RPMI8226 (cell line): ENCODE data around the gene DOHH.
"Not testable (repeated sequence)": the region's sequence is repeated elsewhere in the genome, so short reads cannot be mapped to it uniquely, and the experiment has no call there.

Source experiments
- DNase-seq: peaks from one replicate; pipeline ENCODE4 v3.0.0-alpha.2; 2015

DOHH gene

DNA sequence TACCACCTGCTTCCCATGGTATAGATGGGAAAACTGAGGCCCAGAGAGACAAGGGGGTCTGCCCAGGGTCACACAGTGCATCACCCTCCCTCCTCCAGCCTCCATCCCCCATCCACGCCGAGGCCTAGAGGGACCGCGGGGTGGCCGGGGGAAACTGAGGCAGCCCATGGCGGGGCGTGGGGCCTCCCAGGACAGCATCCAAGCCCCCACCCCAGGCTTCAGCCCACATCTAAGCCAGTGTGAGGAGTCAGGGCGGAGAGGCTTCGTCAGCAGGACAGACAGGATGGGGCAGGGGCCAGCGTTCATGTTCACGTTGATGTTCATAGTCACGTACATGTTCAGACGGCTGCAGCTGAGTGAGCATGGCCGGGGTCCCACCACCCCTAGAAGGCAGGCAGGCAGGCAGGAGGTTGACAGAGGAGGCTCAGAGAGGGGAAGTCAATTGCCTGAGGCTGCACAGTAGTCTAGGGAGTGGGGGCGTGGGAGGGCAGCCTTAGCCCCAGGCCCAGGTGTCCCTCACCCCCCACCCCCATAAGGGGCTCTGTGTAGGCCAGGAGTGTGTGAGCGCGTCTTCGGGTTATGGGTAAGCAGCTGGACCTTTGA is 43.4 kb downstream of the DOHH start:
- no peak for DNase-seq

GRCh38 chr19:3455960-3456601 is 44.4 kb downstream of the DOHH start:
- no peak for DNase-seq

GRCh38 chr19:3455393-3455955 is 45.0 kb downstream of the DOHH start:
- no peak for DNase-seq

DNA sequence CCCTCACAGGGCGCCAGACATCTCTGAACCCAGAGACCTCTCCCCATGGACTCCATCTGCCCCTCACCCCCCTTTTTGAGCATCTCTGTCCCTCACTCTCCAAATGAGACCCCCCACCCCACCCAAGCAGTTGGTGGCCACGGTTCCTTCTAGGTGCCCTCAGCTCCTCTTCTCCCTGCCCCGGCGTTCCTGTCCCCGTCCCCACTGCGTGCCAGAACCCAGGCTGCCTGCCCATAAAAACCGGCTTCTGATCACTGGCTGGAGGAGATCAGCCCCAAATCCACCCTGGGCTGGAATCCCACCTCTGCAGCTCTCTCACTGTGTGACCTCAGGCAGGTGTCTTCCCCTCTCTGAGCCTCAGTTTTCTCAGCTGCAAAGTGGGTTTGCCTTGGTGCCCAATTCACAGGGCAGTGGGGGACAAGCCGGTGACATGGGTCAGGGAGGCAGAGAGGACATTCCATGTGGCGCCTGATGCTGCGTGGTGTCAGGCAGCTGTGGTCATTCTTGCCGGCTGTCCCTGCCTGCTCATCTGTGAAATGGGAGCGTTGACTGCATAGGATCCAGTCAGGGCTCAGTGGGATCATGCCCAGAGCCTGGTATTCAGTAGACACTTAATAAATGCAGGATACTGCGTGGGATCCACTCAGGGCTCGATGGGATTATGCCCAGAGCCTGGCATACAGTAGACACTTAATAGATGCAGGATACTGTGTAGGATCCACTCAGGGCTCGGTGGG is 45.6 kb downstream of the DOHH start:
- DNase-seq: no peak

DNA sequence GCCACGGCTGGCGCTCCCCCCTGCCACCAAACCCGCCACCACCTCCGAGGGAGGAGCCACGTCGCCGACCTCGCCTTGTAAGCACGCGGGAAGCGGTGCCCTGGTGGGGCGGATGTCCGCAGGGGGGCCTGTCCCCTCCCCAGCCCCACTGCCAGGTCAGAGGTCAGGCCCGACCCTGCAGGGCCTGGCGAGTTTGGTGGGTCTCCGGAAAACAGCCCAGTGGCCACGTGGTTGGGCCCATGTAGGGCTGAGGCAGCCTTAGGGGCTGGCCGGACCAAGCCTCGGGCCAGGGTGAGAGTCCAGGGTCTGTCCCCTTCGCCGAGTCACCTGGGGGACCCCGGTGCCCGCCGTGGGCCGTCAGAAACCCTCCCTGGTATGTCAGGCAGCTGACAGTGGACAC is 46.6 kb downstream of the DOHH start:
- DNase-seq: no peak

DNA sequence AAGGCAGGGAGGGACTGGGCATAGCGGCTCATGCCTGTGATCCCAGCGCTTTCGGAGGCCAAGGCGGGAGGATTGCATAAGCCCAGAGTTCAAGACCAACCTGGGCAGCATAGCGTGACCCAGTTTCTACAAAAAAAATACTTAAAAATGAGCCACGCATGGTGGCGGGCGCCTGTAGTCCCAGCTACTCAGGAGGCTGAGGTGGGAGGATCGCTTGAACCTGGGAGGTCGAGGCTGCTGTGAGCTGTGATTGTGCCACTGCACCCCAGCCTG is 47.6 kb downstream of the DOHH start:
- not testable (repeated sequence) for DNase-seq

- DNase-seq: no peak
Measured at GRCh38 chr19:3452171-3452941, 48.1 kb downstream of the DOHH start.

GRCh38 chr19:3451451-3451866 is 49.0 kb downstream of the DOHH start:
- DNase-seq: no peak

- peak; percentile 63 for DNase-seq
Measured at GRCh38 chr19:3450796-3451411, 49.6 kb downstream of the DOHH start.

GRCh38 chr19:3448616-3449334 is 51.7 kb downstream of the DOHH start:
- DNase-seq: no peak

DNA sequence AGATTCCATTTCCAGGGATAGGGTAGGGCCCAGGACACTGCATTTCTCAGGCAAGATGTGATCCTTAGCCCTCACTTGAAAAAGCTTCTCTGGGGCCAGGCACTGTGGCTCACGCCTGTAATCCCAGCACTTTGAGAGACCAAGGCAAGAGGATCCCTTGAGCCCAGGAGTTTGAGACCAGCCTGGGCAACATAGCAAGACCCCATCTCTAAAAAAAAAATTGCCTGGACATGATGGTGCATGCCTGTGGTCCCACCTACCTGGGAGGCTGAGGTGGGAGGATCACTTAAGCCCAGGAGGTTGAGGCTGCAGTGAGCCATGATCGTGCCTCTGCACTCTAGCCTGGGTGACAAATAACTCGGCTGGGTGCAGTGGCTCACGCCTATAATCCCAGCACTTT is 53.8 kb downstream of the DOHH start:
- DNase-seq: not testable (repeated sequence)

DNA sequence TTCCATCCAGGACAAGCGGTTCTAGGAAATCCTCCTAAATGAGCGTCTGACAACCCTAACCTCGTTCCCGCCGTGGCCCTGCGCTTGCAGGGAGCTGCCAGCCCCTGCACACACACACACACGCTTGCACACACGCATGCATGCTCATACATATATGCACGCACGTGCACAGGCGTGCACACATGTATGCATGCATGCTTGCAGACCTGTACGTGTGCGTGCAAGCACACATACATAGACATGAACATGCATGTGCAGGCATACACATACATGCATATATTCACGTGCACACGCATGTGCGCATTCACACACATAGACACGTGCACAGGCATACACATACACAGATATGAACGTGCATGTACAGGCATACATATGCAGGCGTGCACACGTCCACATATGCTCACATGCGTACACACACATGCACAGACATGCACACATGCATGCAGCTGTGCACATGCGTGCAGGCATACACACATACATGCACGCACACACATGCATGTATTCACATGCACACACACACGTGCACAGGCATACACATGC is 55.7 kb downstream of the DOHH start:
- DNase-seq: no peak

GRCh38 chr19:3443840-3444694 is 56.4 kb downstream of the DOHH start:
- DNase-seq: no peak

DNA sequence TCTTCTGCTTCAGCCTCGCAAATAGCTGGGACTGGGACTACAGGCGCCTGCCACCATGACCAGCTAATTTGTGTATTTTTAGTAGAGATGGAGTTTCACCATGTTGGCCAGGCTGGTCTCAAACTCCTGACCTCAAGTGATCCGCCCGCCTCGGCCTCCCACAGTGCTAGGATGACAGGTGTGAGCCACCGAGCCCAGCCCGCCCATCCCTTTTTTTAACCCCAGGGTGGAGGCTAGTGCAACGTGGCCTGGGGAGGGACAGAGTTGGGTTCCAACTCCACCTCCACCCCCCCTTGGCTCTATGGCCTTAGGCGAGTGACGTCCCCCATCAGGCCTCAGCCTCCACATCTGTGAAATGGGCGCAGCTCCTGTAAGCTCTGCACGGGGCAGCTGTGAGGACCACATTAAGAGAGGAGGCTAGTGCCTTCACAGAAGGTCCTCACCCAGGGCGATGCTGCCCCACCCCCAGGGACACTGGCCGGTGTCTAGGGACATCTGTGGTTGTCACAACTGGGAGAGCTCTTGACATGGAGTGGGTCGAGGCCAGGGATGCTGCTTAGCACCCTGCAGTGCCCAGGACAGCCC is 57.9 kb downstream of the DOHH start:
- DNase-seq: no peak

GRCh38 chr19:3441986-3442329 is 58.5 kb downstream of the DOHH start:
- no peak for DNase-seq

DNA sequence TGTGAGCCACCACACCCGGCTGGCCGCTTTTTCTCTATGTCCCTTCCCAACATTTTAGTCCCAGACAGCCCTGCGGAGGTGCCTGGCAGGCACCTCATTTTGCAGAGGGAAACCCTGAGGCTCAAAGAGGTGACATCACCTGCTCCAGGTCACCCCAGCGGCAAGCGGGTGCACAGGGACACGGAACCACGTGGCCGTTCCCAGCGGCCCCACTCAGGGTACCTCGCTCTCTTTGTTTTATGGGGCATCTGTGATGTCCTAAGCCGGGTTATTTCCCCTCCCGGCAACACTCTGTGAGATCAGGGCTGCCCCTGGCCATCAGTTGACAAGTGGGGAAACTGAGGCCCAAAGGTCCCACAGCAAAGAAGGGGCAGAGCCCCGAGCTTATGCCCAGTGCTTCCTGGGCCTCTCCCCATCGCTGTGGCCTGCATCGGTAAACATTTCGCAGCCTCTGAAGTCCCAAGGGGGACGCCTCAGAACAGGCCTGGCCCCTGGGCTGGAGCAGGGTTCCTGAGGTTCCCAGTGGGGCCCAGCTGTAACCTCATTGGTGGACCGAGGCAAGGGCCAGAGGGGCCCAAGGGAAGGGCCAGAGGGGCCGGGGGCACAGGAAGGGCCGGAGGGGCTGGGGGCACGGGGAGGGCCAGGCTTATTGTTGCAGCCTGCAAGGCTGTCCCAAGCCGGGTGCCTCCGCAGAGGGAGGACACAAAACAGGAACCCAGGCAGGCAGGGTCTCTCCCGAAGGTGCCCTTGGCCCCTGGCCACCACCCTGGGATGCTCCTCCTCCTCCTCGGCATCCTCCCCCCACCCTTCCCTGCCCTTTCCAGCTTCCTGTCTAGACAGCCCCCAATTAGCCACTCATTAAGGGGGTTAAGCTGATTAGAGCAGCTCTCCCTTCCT is 59.1 kb downstream of the DOHH start:
- no peak for DNase-seq
